NT2/D1 (cell line): ENCODE measurements around the gene NOCT.

Experiments
- SUZ12 ChIP-seq: IDR thresholded peaks from 2 replicates; pipeline ENCODE4 v1.6.1; 2011; ENCODE audit not compliant: insufficient read length, insufficient read depth; ENCODE audit errors: extremely low read depth
- YY1 ChIP-seq: IDR thresholded peaks from 2 replicates; pipeline ENCODE4 v1.6.1; 2011; ENCODE audit not compliant: insufficient read length, insufficient read depth
- ZNF274 ChIP-seq: IDR thresholded peaks from 2 replicates; pipeline ENCODE4 v1.6.1; 2011; ENCODE audit warnings: mild to moderate bottlenecking, low read depth, low read length

GRCh38 chr4:139085141-139085540, 69.6 kb downstream of the NOCT start:
- TF ChIP-seq ZNF274 = no peak
- no peak for TF ChIP-seq YY1
- no peak for TF ChIP-seq SUZ12
